HCT116 (cell line): ENCODE results near the gene DEFB131A. TPM values are rescaled to one million over a fixed set of nuclear protein-coding genes. Genes with fewer than 3 reads are reported as not detected.
"Not testable (repeated sequence)": the region's sequence is repeated elsewhere in the genome, so short reads cannot be mapped to it uniquely, and the experiment has no call there.

ENCODE experiments used
- ATAC-seq: fragments of 200-7000 bp; cut with Tn5 transposase; 2 replicates; pipeline ENCODE4 v1.9.1; 2020; ENCODE audit warnings: mild to moderate bottlenecking, moderate library complexity
- BruUV-seq: library from RNA; stranded (reverse); fragments of 400-500 nt; replicated peaks from 2 replicates; lab custom pipeline; 2021; lab: Mats Ljungman, UMichigan
- CTCF ChIA-PET: fragments of 300-600 bp; sonication (Branson Sonifier 250); formaldehyde crosslinking; loops from one replicate; lab custom pipeline; 2021; ENCODE audit warnings: antibody characterized with exemption; lab: Charles Lee
- POLR2A ChIA-PET: fragments of 300-600, 350-600 bp; sonication (Branson Sonifier 250); formaldehyde crosslinking; loops from one replicate; lab custom pipeline; 2021; ENCODE audit warnings: antibody characterized with exemption; lab: Charles Lee
- RAD21 ChIA-PET, 2 experiments: fragments of 300-600 bp; sonication (Branson Sonifier 250); formaldehyde crosslinking; loops; one replicate each; lab custom pipeline; 2023; ENCODE audit warnings: low total read pairs in 2 of 2; ENCODE audit not compliant: uncharacterized antibody in 2 of 2, unreplicated experiment in 2 of 2, low non-redundant PET in 1 of 2; lab: Charles Lee
- DNase-seq: peaks from one replicate; pipeline ENCODE4 v3.0.0-alpha.2; 2010; ENCODE audit warnings: low read depth, low spot score
- H2AFZ ChIP-seq: fragments of 200-600 bp; shearing (Covaris generic), sonication (generic); 2 replicates; pipeline ENCODE4 v1.6.1; 2017; ENCODE audit warnings: low read depth, mixed run types, mixed read lengths, antibody characterized with exemption, low read length; ENCODE audit not compliant: poor library complexity, severe bottlenecking
- H3K27ac ChIP-seq: 2 replicates; pipeline ENCODE4 v1.5.1; 2012; ENCODE audit warnings: low read depth, low read length
- H3K27me3 ChIP-seq: fragments of 200-600 bp; sonication (generic); 2 replicates; pipeline ENCODE4 v1.6.1; 2016; ENCODE audit warnings: mixed run types, low read length, mixed read lengths; ENCODE audit not compliant: insufficient read depth
- H3K36me3 ChIP-seq, 2 experiments: fragments of 200-500 bp in 1 of 2; fragments of 200-600 bp in 1 of 2; sonication (Bioruptor generic) in 1 of 2; sonication (generic) in 1 of 2; 2 replicates each; pipeline versions ENCODE4 v1.5.1 to v1.6.1; 2014 to 2016; ENCODE audit warnings: low read length in 2 of 2, inconsistent platforms in 1 of 2, mixed read lengths in 1 of 2, mixed run types in 1 of 2; ENCODE audit not compliant: insufficient read depth in 2 of 2, control insufficient read depth in 1 of 2
- H3K4me1 ChIP-seq, 2 experiments: fragments of 200-600 bp in 1 of 2; sonication (generic) in 1 of 2; 2 replicates each; pipeline versions ENCODE4 v1.5.1 to v1.6.1; 2012 to 2017; ENCODE audit warnings: low read length in 2 of 2, inconsistent platforms in 1 of 2, mild to moderate bottlenecking in 1 of 2, mixed read lengths in 1 of 2, mixed run types in 1 of 2, moderate library complexity in 1 of 2; ENCODE audit not compliant: insufficient read depth in 2 of 2, control insufficient read depth in 1 of 2
- H3K4me2 ChIP-seq: fragments of 200-600 bp; sonication (generic); 2 replicates; pipeline ENCODE4 v1.6.1; 2017; ENCODE audit warnings: mixed run types, low read length, mixed read lengths
- H3K4me3 ChIP-seq, 2 experiments: fragments of 200-600 bp in 1 of 2; sonication (generic) in 1 of 2; replicated peaks in 1 of 2; 2 replicates each; pipeline ENCODE4 v1.5.1; 2011 to 2016; ENCODE audit warnings: low read length in 2 of 2, control low read depth in 1 of 2, low read depth in 1 of 2, mild to moderate bottlenecking in 1 of 2, mixed read lengths in 1 of 2, mixed run types in 1 of 2
- H3K79me2 ChIP-seq: fragments of 200-600 bp; sonication (generic); 2 replicates; pipeline ENCODE4 v1.6.1; 2017; ENCODE audit warnings: mild to moderate bottlenecking, mixed run types, low read length, moderate library complexity, mixed read lengths; ENCODE audit not compliant: insufficient read depth
- H3K9ac ChIP-seq: fragments of 200-600 bp; sonication (generic); 2 replicates; pipeline ENCODE4 v1.6.1; 2016; ENCODE audit warnings: low read length, mixed read lengths
- H3K9me2 ChIP-seq: fragments of 200-600 bp; sonication (generic), shearing (Covaris generic); 2 replicates; pipeline ENCODE4 v1.6.1; 2017; ENCODE audit warnings: mixed run types, mild to moderate bottlenecking, moderate library complexity; ENCODE audit not compliant: insufficient read depth
- H3K9me3 ChIP-seq, 2 experiments: fragments of 200-500 bp in 1 of 2; fragments of 200-600 bp in 1 of 2; sonication (Bioruptor generic) in 1 of 2; sonication (generic) in 1 of 2; 2 replicates each; pipeline ENCODE4 v1.6.1; 2014 to 2017; ENCODE audit warnings: low read length in 2 of 2, mixed read lengths in 2 of 2, inconsistent platforms in 1 of 2, low read depth in 1 of 2, mild to moderate bottlenecking in 1 of 2, mixed run types in 1 of 2, moderate library complexity in 1 of 2; ENCODE audit not compliant: control insufficient read depth in 1 of 2, insufficient read depth in 1 of 2
- H4K20me1 ChIP-seq: fragments of 200-600 bp; sonication (generic), shearing (Covaris generic); 2 replicates; pipeline ENCODE4 v1.6.1; 2017; ENCODE audit warnings: mixed run types, mild to moderate bottlenecking, moderate library complexity; ENCODE audit not compliant: insufficient read depth
- intact Hi-C: fragments of 100-400 bp; cut with micrococcal nuclease; formaldehyde crosslinking; loops from 2 replicates; pipeline ENCODE4 v1.10.0; 2022
- total RNA-seq: library from RNA; stranded (reverse); gene quantifications from one replicate; pipeline ENCODE4 v1.2.1, GENCODE V29; 2021; ENCODE audit not compliant: unreplicated experiment

The DEFB131A gene
- total RNA-seq, 1 experiment from 2014 or later = not detected

- H4K20me1 ChIP-seq, BruUV-seq, RAD21 ChIA-PET, H3K9me3 ChIP-seq, intact Hi-C loops, H3K36me3 ChIP-seq, H3K79me2 ChIP-seq, H2AFZ ChIP-seq, H3K4me3 ChIP-seq, ATAC-seq, H3K4me1 ChIP-seq, H3K9me2 ChIP-seq, H3K4me2 ChIP-seq, POLR2A ChIA-PET, H3K9ac ChIP-seq, CTCF ChIA-PET, H3K27me3 ChIP-seq, H3K27ac ChIP-seq, DNase-seq: not testable (repeated sequence)
Measured at GRCh38 chr4:9442355-9442754, 1.9 kb upstream of the DEFB131A start.

- H3K9me2 ChIP-seq, ATAC-seq, H3K36me3 ChIP-seq, RAD21 ChIA-PET, H3K79me2 ChIP-seq, H3K27me3 ChIP-seq, BruUV-seq, H3K9me3 ChIP-seq, POLR2A ChIA-PET, DNase-seq, H3K4me3 ChIP-seq, H4K20me1 ChIP-seq, intact Hi-C loops, H3K9ac ChIP-seq, H3K27ac ChIP-seq, H3K4me2 ChIP-seq, CTCF ChIA-PET, H3K4me1 ChIP-seq, H2AFZ ChIP-seq: not testable (repeated sequence)
Measured at GRCh38 chr4:9444681-9445080, 467 bp downstream of the DEFB131A start.

GRCh38 chr4:9452251-9452650 lies 8.0 kb downstream of the DEFB131A start:
- ATAC-seq, H3K9ac ChIP-seq, H3K4me1 ChIP-seq, H3K4me2 ChIP-seq, POLR2A ChIA-PET, BruUV-seq, H4K20me1 ChIP-seq, RAD21 ChIA-PET, H3K4me3 ChIP-seq, H3K9me3 ChIP-seq, intact Hi-C loops, H3K79me2 ChIP-seq, CTCF ChIA-PET, H2AFZ ChIP-seq, H3K9me2 ChIP-seq, H3K27ac ChIP-seq, DNase-seq, H3K27me3 ChIP-seq, H3K36me3 ChIP-seq: not testable (repeated sequence)

GRCh38 chr4:9454284-9454683 lies 10.1 kb downstream of the DEFB131A start:
- CTCF ChIA-PET, intact Hi-C loops, DNase-seq, H3K9me3 ChIP-seq, H3K36me3 ChIP-seq, H3K27me3 ChIP-seq, H3K79me2 ChIP-seq, RAD21 ChIA-PET, H3K9me2 ChIP-seq, H3K9ac ChIP-seq, H4K20me1 ChIP-seq, POLR2A ChIA-PET, H3K4me3 ChIP-seq, H2AFZ ChIP-seq, ATAC-seq, H3K27ac ChIP-seq, H3K4me1 ChIP-seq, H3K4me2 ChIP-seq, BruUV-seq: not testable (repeated sequence)

GRCh38 chr4:9455046-9455445 lies 10.8 kb downstream of the DEFB131A start:
- ATAC-seq, H3K9me2 ChIP-seq, CTCF ChIA-PET: not testable (repeated sequence)

More at GRCh38 chr4:9455046-9455445, 10.8 kb downstream of the DEFB131A start:
- BruUV-seq, intact Hi-C loops, H3K79me2 ChIP-seq, H3K27ac ChIP-seq, H3K9me3 ChIP-seq, H3K4me1 ChIP-seq, H3K4me2 ChIP-seq, POLR2A ChIA-PET, DNase-seq, RAD21 ChIA-PET, H3K36me3 ChIP-seq, H3K4me3 ChIP-seq, H3K27me3 ChIP-seq, H3K9ac ChIP-seq, H4K20me1 ChIP-seq, H2AFZ ChIP-seq: not testable (repeated sequence)
